Suppressor macrophage treated with lipopolysaccharide for 1 hour (primary cell): ENCODE data around the gene VSX2.

Source experiments
- DNase-seq, 3 donors: peaks; one replicate each; pipeline ENCODE4 v3.0.0-alpha.2; 2020 to 2022

Gene VSX2

GRCh38 chr14:74260525-74261233 lies 21.4 kb downstream of the VSX2 start:
- no peak for DNase-seq

- no peak for DNase-seq
These were observed 22.0 kb downstream of the VSX2 start for GRCh38 chr14:74261288-74261687.

GRCh38 chr14:74262076-74262475 lies 22.8 kb downstream of the VSX2 start:
- DNase-seq = no peak

- no peak for DNase-seq
These were observed 23.9 kb downstream of the VSX2 start for GRCh38 chr14:74263181-74263580.

GRCh38 chr14:74263921-74264320 lies 24.7 kb downstream of the VSX2 start:
- no peak for DNase-seq

- no peak for DNase-seq
These were observed 26.2 kb downstream of the VSX2 start for GRCh38 chr14:74265301-74265965.

- DNase-seq = no peak
These were observed 28.3 kb downstream of the VSX2 start for GRCh38 chr14:74267588-74267987.

GRCh38 chr14:74270382-74271177 lies 31.3 kb downstream of the VSX2 start:
- DNase-seq = peak in 2 of 3 donors; percentile 19 to 37

GRCh38 chr14:74271365-74271764 lies 32.1 kb downstream of the VSX2 start:
- DNase-seq = no peak

- no peak for DNase-seq
These were observed 36.1 kb downstream of the VSX2 start for GRCh38 chr14:74275241-74275841.

- no peak for DNase-seq
These were observed 38.8 kb downstream of the VSX2 start for GRCh38 chr14:74278080-74278479.

GRCh38 chr14:74281069-74281468 lies 41.8 kb downstream of the VSX2 start:
- no peak for DNase-seq

GRCh38 chr14:74286736-74287135 lies 47.5 kb downstream of the VSX2 start:
- no peak for DNase-seq

GRCh38 chr14:74289801-74290200 lies 50.6 kb downstream of the VSX2 start:
- no peak for DNase-seq

GRCh38 chr14:74290415-74290814 lies 51.2 kb downstream of the VSX2 start:
- DNase-seq = peak; percentile 32 to 43 (median 38)

GRCh38 chr14:74292061-74292460 lies 52.8 kb downstream of the VSX2 start:
- DNase-seq = no peak

GRCh38 chr14:74293606-74294005 lies 54.4 kb downstream of the VSX2 start:
- DNase-seq = no peak

- no peak for DNase-seq
These were observed 56.8 kb downstream of the VSX2 start for GRCh38 chr14:74296037-74296467.

- DNase-seq = peak; percentile 70 to 79 (median 70)
These were observed 58.7 kb downstream of the VSX2 start for GRCh38 chr14:74297986-74298385.

GRCh38 chr14:74299061-74299545 lies 59.9 kb downstream of the VSX2 start:
- DNase-seq = peak in 2 of 3 donors; percentile 29 to 59

GRCh38 chr14:74301594-74302151 lies 62.4 kb downstream of the VSX2 start:
- DNase-seq = no peak

GRCh38 chr14:74302152-74302628 lies 62.9 kb downstream of the VSX2 start:
- DNase-seq = peak; percentile 55 to 73 (median 72)
